H1 (cell line): ENCODE results near the gene EBNA1BP2. TPM values are rescaled to one million over a fixed set of nuclear protein-coding genes. Genes with fewer than 3 reads are reported as not detected.

ENCODE experiments used
- CREB1 ChIP-seq: IDR thresholded peaks from 2 replicates; pipeline ENCODE4 v1.6.1; 2012; ENCODE audit warnings: inconsistent platforms
- MAFK ChIP-seq: IDR thresholded peaks from 2 replicates; pipeline ENCODE4 v1.6.1; 2012; ENCODE audit warnings: low read depth, mild to moderate bottlenecking, improper control_type of control experiment, low read length
- SIRT6 ChIP-seq: IDR thresholded peaks from one replicate; pipeline ENCODE4 v1.7.1; 2012; ENCODE audit warnings: low read length, inconsistent platforms
- polyA plus RNA-seq, 7 experiments: library from polyadenylated mRNA; depleted of rRNA in 3 of 7; stranded (reverse) in 5 of 7; unstranded in 2 of 7; fragments of >200 nt in 5 of 7; fragments of 200-250 nt in 2 of 7; gene quantifications; 1 replicate in 5 of 7; 2 replicates in 1 of 7; 4 replicates in 1 of 7; pipeline versions ENCODE4 v1.2.1 to v1.2.3, GENCODE V29; 2011 to 2013; ENCODE audit warnings: missing spikeins in 2 of 7, mixed read lengths in 2 of 7
- total RNA-seq: library from RNA; stranded (reverse); fragmentation: NEBNext Ultra II Directional; extraction: Animal tissue kit (Norgen Biotek cat#: 25700); gene quantifications from 2 replicates; pipeline ENCODE4 v1.2.1, GENCODE V29; 2021

EBNA1BP2 gene
- total and polyA plus RNA-seq, 2 of the 8 experiments (the other 6 are each of a cell fraction or from before 2014, with no cell fraction given): 31.0 to 104 TPM

- TF ChIP-seq SIRT6 (no peak), MAFK (no peak), CREB1 (no peak)
Measured at GRCh38 chr1:43129426-43129825, 42.7 kb downstream of the EBNA1BP2 start (continued).
